ENCODE results near the gene METAP2. TPM values are rescaled to one million over a fixed set of nuclear protein-coding genes. Genes with fewer than 3 reads are reported as not detected.

METAP2 gene
- polyA plus RNA-seq, 3 donors = 17.0 to 26.0 (median 19.9) TPM

GRCh38 chr12:95435355-95435754, 38.6 kb upstream of the METAP2 start:
- intact Hi-C loops (cut with micrococcal nuclease) = no loop called here
- no peaks in the 10 kb centered on the region for H4K20me1 ChIP-seq (ENCODE audit: insufficient read depth, low read length)
- DNase-seq = no peak

GRCh38 chr12:95437565-95437964, 36.4 kb upstream of the METAP2 start:
- no peak for TF ChIP-seq CTCF (IDR thresholded peaks at IDR 0.05)
- no peak overlapping the region for H3K27ac ChIP-seq (ENCODE audit: low read depth in 1 of 2, low read length in 2 of 2)
- intact Hi-C loops (cut with micrococcal nuclease) = no loop called here
- H2AFZ ChIP-seq (ENCODE audit: insufficient read depth, low read depth, low read length, poor library complexity, severe bottlenecking) = no peak overlapping the region
- no peaks in the 10 kb centered on the region for H3K36me3 ChIP-seq (replicated peaks in 1 of 2; ENCODE audit: control insufficient read depth in 1 of 2, insufficient read depth in 2 of 2, low read length in 2 of 2)
- Mint-ChIP-seq H3K4me3 (no peak overlapping the region), H3K4me1 (no peaks in the 10 kb centered on the region), H3K27ac (no peak overlapping the region), H3K27me3 (ENCODE audit: low read depth in 3 of 3) (peaks cover 2 to 12% (median 6%) of the 10 kb centered on the region in 3 donors), H3K9me3 (peaks cover 0 to 2% (median 0%) of the 10 kb centered on the region in 7 donors), H3K36me3 (no peaks in the 10 kb centered on the region)
- no peaks in the 10 kb centered on the region for H3K27me3 ChIP-seq (ENCODE audit: control insufficient read depth in 2 of 2, insufficient read depth in 2 of 2, low read length in 2 of 2)
- WGBS (ENCODE audit: insufficient coverage) = 100% methylated on average over 1 of the region's 2 CpGs
- no peak overlapping the region for H3K9ac ChIP-seq (ENCODE audit: insufficient read depth, low read length, poor library complexity, severe bottlenecking)
- no peaks in the 10 kb centered on the region for H4K20me1 ChIP-seq (ENCODE audit: insufficient read depth, low read length)
- DNase-seq = no peak
- no peaks in the 10 kb centered on the region for H3K79me2 ChIP-seq (ENCODE audit: insufficient read depth, low read length)
- H3K4me2 ChIP-seq (replicated peaks; ENCODE audit: extremely low read depth, low read length, poor library complexity, severe bottlenecking) = no peak overlapping the region
- no peak overlapping the region for H3K4me3 ChIP-seq (replicated peaks in 1 of 3; ENCODE audit: low read depth in 2 of 3, low read length in 3 of 3)
- H3K9me3 ChIP-seq (replicated peaks in 1 of 2; ENCODE audit: control insufficient read depth in 1 of 2, insufficient read depth in 1 of 2, low read length in 2 of 2) = no peaks in the 10 kb centered on the region
- no peaks in the 10 kb centered on the region for H3K4me1 ChIP-seq (ENCODE audit: control insufficient read depth in 1 of 2, insufficient read depth in 2 of 2, low read length in 2 of 2)

More at GRCh38 chr12:95435355-95435754, 38.6 kb upstream of the METAP2 start:
- no peak for TF ChIP-seq CTCF (IDR thresholded peaks at IDR 0.05)
- no peak overlapping the region for H2AFZ ChIP-seq (ENCODE audit: insufficient read depth, low read depth, low read length, poor library complexity, severe bottlenecking)
- H3K27me3 Mint-ChIP-seq (ENCODE audit: low read depth in 3 of 3) = peaks cover 2 to 12% (median 4%) of the 10 kb centered on the region in 3 donors
- no peaks in the 10 kb centered on the region for H3K36me3 Mint-ChIP-seq
- no peak overlapping the region for H3K4me2 ChIP-seq (replicated peaks; ENCODE audit: extremely low read depth, low read length, poor library complexity, severe bottlenecking)
- H3K9ac ChIP-seq (ENCODE audit: insufficient read depth, low read length, poor library complexity, severe bottlenecking) = no peak overlapping the region
- H3K4me3 Mint-ChIP-seq = no peak overlapping the region
- H3K4me1 Mint-ChIP-seq = no peaks in the 10 kb centered on the region
- H3K27me3 ChIP-seq (ENCODE audit: control insufficient read depth in 2 of 2, insufficient read depth in 2 of 2, low read length in 2 of 2) = no peaks in the 10 kb centered on the region
- no peak overlapping the region for H3K27ac Mint-ChIP-seq
- peaks cover 0 to 2% (median 0%) of the 10 kb centered on the region in 7 donors for H3K9me3 Mint-ChIP-seq
- H3K4me1 ChIP-seq (ENCODE audit: control insufficient read depth in 1 of 2, insufficient read depth in 2 of 2, low read length in 2 of 2) = no peaks in the 10 kb centered on the region
- no CpG with 5 or more reads among the region's 3 CpGs for WGBS (ENCODE audit: insufficient coverage)
- no peak overlapping the region for H3K27ac ChIP-seq (ENCODE audit: low read depth in 1 of 2, low read length in 2 of 2)
- H3K79me2 ChIP-seq (ENCODE audit: insufficient read depth, low read length) = no peaks in the 10 kb centered on the region
- no peaks in the 10 kb centered on the region for H3K9me3 ChIP-seq (replicated peaks in 1 of 2; ENCODE audit: control insufficient read depth in 1 of 2, insufficient read depth in 1 of 2, low read length in 2 of 2)
- no peaks in the 10 kb centered on the region for H3K36me3 ChIP-seq (replicated peaks in 1 of 2; ENCODE audit: control insufficient read depth in 1 of 2, insufficient read depth in 2 of 2, low read length in 2 of 2)
- no peak overlapping the region for H3K4me3 ChIP-seq (replicated peaks in 1 of 3; ENCODE audit: low read depth in 2 of 3, low read length in 3 of 3)
